GM12878 (cell line): ENCODE results near the gene RAB7B. TPM values are rescaled to one million over a fixed set of nuclear protein-coding genes. Genes with fewer than 3 reads are reported as not detected.

Source experiments
- ATAC-seq: fragments of 200-7000 bp; cut with Tn5 transposase; 3 replicates; pipeline ENCODE4 v1.9.1; 2020; ENCODE audit warnings: mild to moderate bottlenecking, moderate library complexity
- BruUV-seq: library from RNA; stranded (reverse); fragments of 400-500 nt; replicated peaks from 2 replicates; lab custom pipeline; 2021; lab: Mats Ljungman, UMichigan
- CTCF ChIA-PET: fragments of 300-600 bp; sonication (Branson Sonifier 250); formaldehyde crosslinking; extraction: SDS; loops from one replicate; lab custom pipeline; 2021; ENCODE audit warnings: inconsistent platforms; lab: Yijun Ruan, JAX
- POLR2A ChIA-PET: fragments of 350-600 bp; formaldehyde crosslinking; extraction: SDS; loops from one replicate; lab custom pipeline; 2021; ENCODE audit warnings: inconsistent platforms; lab: Charles Lee
- RAD21 ChIA-PET: fragments of 300-600 bp; sonication (Branson Sonifier 250); formaldehyde crosslinking; loops from one replicate; lab custom pipeline; 2023; ENCODE audit warnings: antibody characterized with exemption; ENCODE audit not compliant: unreplicated experiment; lab: Charles Lee
- SMC1A ChIA-PET: fragments of 300-600 bp; sonication (Branson Sonifier 250); formaldehyde crosslinking; loops from one replicate; lab custom pipeline; 2023; ENCODE audit not compliant: unreplicated experiment, uncharacterized antibody; lab: Charles Lee
- DNase-seq: peaks from one replicate; pipeline ENCODE4 v3.0.0-alpha.2; 2011; ENCODE audit warnings: low read depth, low spot score
- FAIRE-seq: peaks from 3 replicates; lab custom pipeline; 2011; peaks lifted over from hg19 to GRCh38; lab: Jason Lieb, UNC
- H2AFZ ChIP-seq: 2 replicates; pipeline ENCODE4 v1.6.0; 2011; ENCODE audit warnings: low read depth, low read length, control low read depth; ENCODE audit not compliant: control insufficient read depth
- H3K27ac ChIP-seq: 2 replicates; pipeline ENCODE4 v1.5.1; 2011; ENCODE audit warnings: control low read depth; ENCODE audit not compliant: control insufficient read depth, insufficient read depth
- H3K27me3 ChIP-seq, 2 experiments: replicated peaks in 1 of 2; 2 replicates each; pipeline versions ENCODE4 v1.6.0 to v1.6.1; 2011; ENCODE audit warnings: low read length in 1 of 2; ENCODE audit not compliant: control insufficient read depth in 2 of 2, insufficient read depth in 2 of 2
- H3K36me3 ChIP-seq, 2 experiments: 2 replicates each; pipeline ENCODE4 v1.5.1; 2011; ENCODE audit warnings: low read length in 1 of 2; ENCODE audit not compliant: control insufficient read depth in 2 of 2, insufficient read depth in 2 of 2
- H3K4me1 ChIP-seq: 2 replicates; pipeline ENCODE4 v1.6.1; 2011; ENCODE audit warnings: mild to moderate bottlenecking, low read length, moderate library complexity, mixed read lengths; ENCODE audit not compliant: control insufficient read depth, insufficient read depth
- H3K4me2 ChIP-seq: 2 replicates; pipeline ENCODE4 v1.6.0; 2011; ENCODE audit warnings: control low read depth; ENCODE audit not compliant: control insufficient read depth, insufficient read depth
- H3K4me3 ChIP-seq: fragments of 200-600 bp; sonication (generic); 2 replicates; pipeline ENCODE4 v1.5.1; 2016
- H3K79me2 ChIP-seq: 2 replicates; pipeline ENCODE4 v1.6.0; 2011; ENCODE audit warnings: low read length; ENCODE audit not compliant: control insufficient read depth, insufficient read depth
- H3K9ac ChIP-seq: 2 replicates; pipeline ENCODE4 v1.8.0; 2011; ENCODE audit warnings: low read length, control low read depth, mixed read lengths; ENCODE audit not compliant: control insufficient read depth, insufficient read depth
- H3K9me3 ChIP-seq: replicated peaks from 3 replicates; pipeline ENCODE4 v1.5.1; 2011; ENCODE audit warnings: mild to moderate bottlenecking, low read length; ENCODE audit not compliant: control insufficient read depth, insufficient read depth
- H4K20me1 ChIP-seq: 2 replicates; pipeline ENCODE4 v1.6.0; 2011; ENCODE audit not compliant: control insufficient read depth, insufficient read depth
- BHLHE40 ChIP-seq, 2 experiments: fragments of 450-650 bp in 1 of 2; IDR thresholded peaks; 2 replicates each; pipeline ENCODE4 v1.6.1; 2011 to 2017; ENCODE audit warnings: low read depth in 2 of 2, borderline replicate concordance in 1 of 2, improper control_type of control experiment in 1 of 2, low read length in 1 of 2, mild to moderate bottlenecking in 1 of 2
- CBX5 ChIP-seq: sonication (generic); IDR thresholded peaks from 2 replicates; pipeline ENCODE4 v1.6.1; 2016; ENCODE audit warnings: low read depth, moderate library complexity, mild to moderate bottlenecking, inconsistent platforms
- PAX8 ChIP-seq: fragments of 450-650 bp; IDR thresholded peaks from 2 replicates; pipeline ENCODE4 v1.6.1; 2017; ENCODE audit warnings: mild to moderate bottlenecking, moderate library complexity
- SIN3A ChIP-seq: IDR thresholded peaks from 2 replicates; pipeline ENCODE4 v1.6.1; 2012; ENCODE audit warnings: low read depth, low read length, improper control_type of control experiment
- SMC3 ChIP-seq: IDR thresholded peaks from 2 replicates; pipeline ENCODE4 v1.6.1; 2011; ENCODE audit warnings: low read length, improper control_type of control experiment, borderline replicate concordance
- SRF ChIP-seq, 2 experiments: IDR thresholded peaks; 2 replicates each; pipeline ENCODE4 v1.6.1; 2011; ENCODE audit warnings: low read depth in 2 of 2, low read length in 2 of 2, mild to moderate bottlenecking in 1 of 2, moderate library complexity in 1 of 2
- WGBS: methylation state at CpG from one replicate; pipeline ENCODE4 v1.1.6; 2016; ENCODE audit warnings: low lambda C conversion rate; ENCODE audit not compliant: insufficient replicate concordance, insufficient coverage; ENCODE audit errors: missing lambda C conversion rate; 5-methylcytosine and 5-hydroxymethylcytosine counted together
- in situ Hi-C: fragments of 300-500 bp; cut with MboI; formaldehyde crosslinking; loops from 9 replicates; pipeline ENCODE4 v1.14.3; 2018; ENCODE audit warnings: mixed read lengths
- intact Hi-C: fragments of 100-400 bp; cut with micrococcal nuclease; formaldehyde crosslinking; loops from one replicate; pipeline ENCODE4 v1.14.2; 2022; ENCODE audit not compliant: unreplicated experiment
- polyA plus RNA-seq, 11 experiments: library from polyadenylated mRNA; depleted of rRNA in 4 of 11; unstranded in 6 of 11; stranded (reverse) in 5 of 11; fragments of >200 nt; fragmentation: Nextera tagmentation in 4 of 11; fragmentation: Illumina TruSeq in 1 of 11; extraction: Ambion mirVana in 4 of 11; extraction: Trizol in 1 of 11; gene quantifications; 1 replicate in 1 of 11; 2 replicates in 10 of 11; pipeline versions ENCODE4 v1.2.1 to v1.2.3, GENCODE V29; 2011 to 2016; ENCODE audit warnings: inconsistent platforms in 2 of 11, missing spikeins in 2 of 11, low read depth in 1 of 11
- total RNA-seq, 4 experiments: library from RNA; depleted of rRNA in 3 of 4; stranded (reverse); fragments of >200 nt in 3 of 4; fragmentation: Illumina TruSeq in 1 of 4; extraction: Trizol in 1 of 4; gene quantifications; 2 replicates each; pipeline versions ENCODE4 v1.2.1 to v1.2.3, GENCODE V29; 2013 to 2021
- TF ChIP-seq, protein P1 (sequence below): fragments of 450-650 bp; IDR thresholded peaks from 2 replicates; pipeline ENCODE4 v1.6.1; 2017; ENCODE audit warnings: borderline replicate concordance
- TF ChIP-seq, protein P2 (sequence below): IDR thresholded peaks from 2 replicates; pipeline ENCODE4 v1.6.1; 2011; ENCODE audit warnings: borderline replicate concordance, low read depth, mild to moderate bottlenecking, moderate library complexity, mixed read lengths, low read length; ENCODE audit not compliant: insufficient read depth; ENCODE audit errors: extremely low read length
- TF ChIP-seq, protein P3 (sequence below): fragments of 450-650 bp; IDR thresholded peaks from 2 replicates; pipeline ENCODE4 v1.6.1; 2017; ENCODE audit warnings: mild to moderate bottlenecking, moderate library complexity
- TF ChIP-seq, protein P4 (sequence below): IDR thresholded peaks from 2 replicates; pipeline ENCODE4 v1.6.1; 2012; ENCODE audit warnings: mild to moderate bottlenecking, low read depth, low read length

The RAB7B gene
- total and polyA plus RNA-seq, 10 of the 15 experiments (the other 5 are each of a cell fraction or from before 2014, with no cell fraction given): 0.09 TPM; not detected in 9

DNA sequence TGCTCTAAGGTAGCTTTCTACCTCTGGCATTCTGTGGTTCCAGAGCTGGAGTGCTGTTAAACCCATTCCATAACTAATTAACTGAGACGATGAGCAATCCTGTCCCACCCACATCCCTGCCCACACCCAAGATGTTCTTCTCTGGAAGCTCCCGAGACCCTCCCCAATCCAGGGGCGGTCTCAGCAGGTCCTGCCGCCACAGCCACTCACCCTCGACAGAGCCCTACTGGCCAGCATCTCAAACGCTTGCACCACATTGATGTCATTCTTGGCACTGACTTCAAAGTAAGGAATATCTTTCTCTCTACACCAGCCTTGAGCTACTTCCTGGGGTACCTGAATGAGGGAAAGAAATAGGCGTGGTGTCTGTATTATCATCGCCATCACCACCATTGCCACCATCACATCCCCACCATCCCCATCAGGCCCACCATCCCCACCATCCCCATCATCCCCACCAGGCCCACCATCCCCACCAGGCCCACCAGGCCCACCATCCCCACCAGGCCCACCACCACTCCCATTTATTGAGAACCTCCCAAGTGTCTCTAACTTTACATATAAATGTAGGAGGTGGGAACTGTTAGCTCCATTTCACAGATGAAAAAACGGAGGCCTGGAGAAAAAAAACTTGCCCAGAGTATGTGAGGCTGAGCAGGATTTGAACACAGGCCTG lies 17.7 kb downstream of the RAB7B start:
- Histone ChIP-seq H3K4me3 (no peak overlapping the region), H4K20me1 (no peaks in the 10 kb centered on the region), H3K4me2 (no peak overlapping the region), H3K27me3 (peaks cover 0 to 2% of the 10 kb centered on the region in 2 experiments; a peak in 3 of 4 replicates), H2AFZ (no peak overlapping the region), H3K9ac (no peak overlapping the region), H3K79me2 (no peaks in the 10 kb centered on the region), H3K36me3 (no peaks in the 10 kb centered on the region), H3K4me1 (no peaks in the 10 kb centered on the region), H3K27ac (no peak overlapping the region), H3K9me3 (no peaks in the 10 kb centered on the region)
- CTCF ChIA-PET: interaction anchor here (0.5 to 9.6 kb wide), 17 partner anchors 8 to 494 kb away, joined by 3 to 296 read pairs (median 4); no protein-coding TSS in a partner anchor
- SMC1A ChIA-PET: interaction anchor here (0.7 to 5.3 kb wide), 11 partner anchors 8 to 227 kb away, joined by 3 to 98 read pairs (median 5); no protein-coding TSS in a partner anchor
- DNase-seq (no peak), FAIRE-seq (no peak), ATAC-seq (no peak)
- intact Hi-C loops: no loop called here
- POLR2A ChIA-PET: interaction anchor here (1.0 to 1.2 kb wide), 2 partner anchors 8 to 26 kb away, joined by 3 read pairs; no protein-coding TSS in a partner anchor
- WGBS: 35% methylated on average over 9 of the region's 9 CpGs
- in situ Hi-C loops: no loop called here
- RAD21 ChIA-PET: interaction anchor here (0.7 to 8.6 kb wide), 9 partner anchors 8 to 123 kb away, joined by 3 to 197 read pairs (median 3); no protein-coding TSS in a partner anchor
- no TSS peak for BruUV-seq
- TF ChIP-seq SRF (IDR thresholded peaks at IDR 0.05; ENCODE audit: low read depth in 2 of 2, low read length in 2 of 2): no peak
- no peak for TF ChIP-seq PAX8
- TF ChIP-seq, protein P1, sequence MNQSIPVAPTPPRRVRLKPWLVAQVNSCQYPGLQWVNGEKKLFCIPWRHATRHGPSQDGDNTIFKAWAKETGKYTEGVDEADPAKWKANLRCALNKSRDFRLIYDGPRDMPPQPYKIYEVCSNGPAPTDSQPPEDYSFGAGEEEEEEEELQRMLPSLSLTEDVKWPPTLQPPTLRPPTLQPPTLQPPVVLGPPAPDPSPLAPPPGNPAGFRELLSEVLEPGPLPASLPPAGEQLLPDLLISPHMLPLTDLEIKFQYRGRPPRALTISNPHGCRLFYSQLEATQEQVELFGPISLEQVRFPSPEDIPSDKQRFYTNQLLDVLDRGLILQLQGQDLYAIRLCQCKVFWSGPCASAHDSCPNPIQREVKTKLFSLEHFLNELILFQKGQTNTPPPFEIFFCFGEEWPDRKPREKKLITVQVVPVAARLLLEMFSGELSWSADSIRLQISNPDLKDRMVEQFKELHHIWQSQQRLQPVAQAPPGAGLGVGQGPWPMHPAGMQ: no peak
- TF ChIP-seq, protein P2, sequence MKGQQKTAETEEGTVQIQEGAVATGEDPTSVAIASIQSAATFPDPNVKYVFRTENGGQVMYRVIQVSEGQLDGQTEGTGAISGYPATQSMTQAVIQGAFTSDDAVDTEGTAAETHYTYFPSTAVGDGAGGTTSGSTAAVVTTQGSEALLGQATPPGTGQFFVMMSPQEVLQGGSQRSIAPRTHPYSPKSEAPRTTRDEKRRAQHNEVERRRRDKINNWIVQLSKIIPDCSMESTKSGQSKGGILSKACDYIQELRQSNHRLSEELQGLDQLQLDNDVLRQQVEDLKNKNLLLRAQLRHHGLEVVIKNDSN: no peak
- no peak for TF ChIP-seq SMC3
- TF ChIP-seq SIN3A: no peak
- TF ChIP-seq, protein P3, sequence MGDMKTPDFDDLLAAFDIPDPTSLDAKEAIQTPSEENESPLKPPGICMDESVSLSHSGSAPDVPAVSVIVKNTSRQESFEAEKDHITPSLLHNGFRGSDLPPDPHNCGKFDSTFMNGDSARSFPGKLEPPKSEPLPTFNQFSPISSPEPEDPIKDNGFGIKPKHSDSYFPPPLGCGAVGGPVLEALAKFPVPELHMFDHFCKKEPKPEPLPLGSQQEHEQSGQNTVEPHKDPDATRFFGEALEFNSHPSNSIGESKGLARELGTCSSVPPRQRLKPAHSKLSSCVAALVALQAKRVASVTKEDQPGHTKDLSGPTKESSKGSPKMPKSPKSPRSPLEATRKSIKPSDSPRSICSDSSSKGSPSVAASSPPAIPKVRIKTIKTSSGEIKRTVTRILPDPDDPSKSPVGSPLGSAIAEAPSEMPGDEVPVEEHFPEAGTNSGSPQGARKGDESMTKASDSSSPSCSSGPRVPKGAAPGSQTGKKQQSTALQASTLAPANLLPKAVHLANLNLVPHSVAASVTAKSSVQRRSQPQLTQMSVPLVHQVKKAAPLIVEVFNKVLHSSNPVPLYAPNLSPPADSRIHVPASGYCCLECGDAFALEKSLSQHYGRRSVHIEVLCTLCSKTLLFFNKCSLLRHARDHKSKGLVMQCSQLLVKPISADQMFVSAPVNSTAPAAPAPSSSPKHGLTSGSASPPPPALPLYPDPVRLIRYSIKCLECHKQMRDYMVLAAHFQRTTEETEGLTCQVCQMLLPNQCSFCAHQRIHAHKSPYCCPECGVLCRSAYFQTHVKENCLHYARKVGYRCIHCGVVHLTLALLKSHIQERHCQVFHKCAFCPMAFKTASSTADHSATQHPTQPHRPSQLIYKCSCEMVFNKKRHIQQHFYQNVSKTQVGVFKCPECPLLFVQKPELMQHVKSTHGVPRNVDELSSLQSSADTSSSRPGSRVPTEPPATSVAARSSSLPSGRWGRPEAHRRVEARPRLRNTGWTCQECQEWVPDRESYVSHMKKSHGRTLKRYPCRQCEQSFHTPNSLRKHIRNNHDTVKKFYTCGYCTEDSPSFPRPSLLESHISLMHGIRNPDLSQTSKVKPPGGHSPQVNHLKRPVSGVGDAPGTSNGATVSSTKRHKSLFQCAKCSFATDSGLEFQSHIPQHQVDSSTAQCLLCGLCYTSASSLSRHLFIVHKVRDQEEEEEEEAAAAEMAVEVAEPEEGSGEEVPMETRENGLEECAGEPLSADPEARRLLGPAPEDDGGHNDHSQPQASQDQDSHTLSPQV: no peak
- no peak for TF ChIP-seq CBX5
- TF ChIP-seq BHLHE40 (IDR thresholded peaks at IDR 0.05; ENCODE audit: borderline replicate concordance in 1 of 2, low read depth in 2 of 2, low read length in 1 of 2): no peak
- TF ChIP-seq, protein P4, sequence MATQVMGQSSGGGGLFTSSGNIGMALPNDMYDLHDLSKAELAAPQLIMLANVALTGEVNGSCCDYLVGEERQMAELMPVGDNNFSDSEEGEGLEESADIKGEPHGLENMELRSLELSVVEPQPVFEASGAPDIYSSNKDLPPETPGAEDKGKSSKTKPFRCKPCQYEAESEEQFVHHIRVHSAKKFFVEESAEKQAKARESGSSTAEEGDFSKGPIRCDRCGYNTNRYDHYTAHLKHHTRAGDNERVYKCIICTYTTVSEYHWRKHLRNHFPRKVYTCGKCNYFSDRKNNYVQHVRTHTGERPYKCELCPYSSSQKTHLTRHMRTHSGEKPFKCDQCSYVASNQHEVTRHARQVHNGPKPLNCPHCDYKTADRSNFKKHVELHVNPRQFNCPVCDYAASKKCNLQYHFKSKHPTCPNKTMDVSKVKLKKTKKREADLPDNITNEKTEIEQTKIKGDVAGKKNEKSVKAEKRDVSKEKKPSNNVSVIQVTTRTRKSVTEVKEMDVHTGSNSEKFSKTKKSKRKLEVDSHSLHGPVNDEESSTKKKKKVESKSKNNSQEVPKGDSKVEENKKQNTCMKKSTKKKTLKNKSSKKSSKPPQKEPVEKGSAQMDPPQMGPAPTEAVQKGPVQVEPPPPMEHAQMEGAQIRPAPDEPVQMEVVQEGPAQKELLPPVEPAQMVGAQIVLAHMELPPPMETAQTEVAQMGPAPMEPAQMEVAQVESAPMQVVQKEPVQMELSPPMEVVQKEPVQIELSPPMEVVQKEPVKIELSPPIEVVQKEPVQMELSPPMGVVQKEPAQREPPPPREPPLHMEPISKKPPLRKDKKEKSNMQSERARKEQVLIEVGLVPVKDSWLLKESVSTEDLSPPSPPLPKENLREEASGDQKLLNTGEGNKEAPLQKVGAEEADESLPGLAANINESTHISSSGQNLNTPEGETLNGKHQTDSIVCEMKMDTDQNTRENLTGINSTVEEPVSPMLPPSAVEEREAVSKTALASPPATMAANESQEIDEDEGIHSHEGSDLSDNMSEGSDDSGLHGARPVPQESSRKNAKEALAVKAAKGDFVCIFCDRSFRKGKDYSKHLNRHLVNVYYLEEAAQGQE: no peak
